Gastroesophageal sphincter (tissue), 4 donors: ENCODE data around the gene FLG2. TPM values are rescaled to one million over a fixed set of nuclear protein-coding genes. Genes with fewer than 3 reads are reported as not detected.
"Not testable (repeated sequence)": the region's sequence is repeated elsewhere in the genome, so short reads cannot be mapped to it uniquely, and the experiment has no call there.

Source experiments
- ATAC-seq: fragments of 150-250 bp; one replicate; pipeline ENCODE4 v1.9.1; 2016; ENCODE audit warnings: mild to moderate bottlenecking, moderate library complexity
- H3K27ac ChIP-seq, 4 donors: fragments of 200-600 bp; sonication (generic) in 3 of 4; 1 replicate in 3 of 4; 2 replicates in 1 of 4; pipeline ENCODE4 v1.5.1; 2016 to 2019
- H3K27me3 ChIP-seq: fragments of 200-600 bp; sonication (generic); one replicate; pipeline ENCODE4 v1.5.1; 2019
- H3K36me3 ChIP-seq, 2 donors: fragments of 200-600 bp; sonication (generic); one replicate each; pipeline ENCODE4 v1.5.1; 2019; ENCODE audit warnings: control low read depth in 1 of 2
- H3K4me1 ChIP-seq, 3 donors: fragments of 200-600 bp; sonication (generic); 1 replicate in 2 of 3; 2 replicates in 1 of 3; pipeline ENCODE4 v1.5.1; 2016 to 2019; ENCODE audit warnings: control low read depth in 2 of 3
- H3K4me3 ChIP-seq, 2 donors: fragments of 200-600 bp; sonication (generic); one replicate each; pipeline ENCODE4 v1.5.1; 2019; ENCODE audit warnings: mild to moderate bottlenecking in 1 of 2, moderate library complexity in 1 of 2
- H3K9me3 ChIP-seq, 3 donors: fragments of 200-600 bp; sonication (generic); one replicate each; pipeline ENCODE4 v1.5.1; 2017 to 2019; ENCODE audit warnings: control low read depth in 2 of 3
- CTCF ChIP-seq, 4 experiments: fragments of 200-600 bp in 2 of 4; fragments of 450-650 bp in 2 of 4; sonication (generic) in 1 of 4; IDR thresholded peaks; one replicate each; pipeline ENCODE4 v1.5.1; 2017 to 2019; ENCODE audit warnings: antibody characterized with exemption in 4 of 4, mild to moderate bottlenecking in 2 of 4, moderate library complexity in 2 of 4
- EP300 ChIP-seq: sonication (generic); formaldehyde crosslinking; IDR thresholded peaks from one replicate; pipeline ENCODE4 v1.6.1; 2017; ENCODE audit warnings: antibody characterized with exemption, mild to moderate bottlenecking
- POLR2A ChIP-seq, 2 donors: fragments of 450-650 bp; IDR thresholded peaks; one replicate each; pipeline ENCODE4 v1.6.1; 2017; ENCODE audit warnings: antibody characterized with exemption in 2 of 2, mild to moderate bottlenecking in 2 of 2, moderate library complexity in 1 of 2
- POLR2AphosphoS5 ChIP-seq: sonication (generic); formaldehyde crosslinking; IDR thresholded peaks from one replicate; pipeline ENCODE4 v1.6.1; 2017; ENCODE audit warnings: antibody characterized with exemption
- WGBS, 2 donors: methylation state at CpG; one replicate each; pipeline ENCODE4 v1.1.5; 2018; ENCODE audit warnings: low coverage in 1 of 2; 5-methylcytosine and 5-hydroxymethylcytosine counted together
- total RNA-seq, 4 donors: library from RNA; depleted of rRNA; stranded (reverse); fragments of >200 nt; gene quantifications; one replicate each; pipeline ENCODE4 v1.1.0, GENCODE V29; 2016

The FLG2 gene
- total RNA-seq, 4 donors from 2014 or later, result not detected

GRCh38 chr1:152325111-152325510, 34.7 kb downstream of the FLG2 start, which contains the start of gene FLG:
Gene FLG, minus strand, starts transcription at chr1:152325239. Its CDS starts 9,783 bp downstream, at chr1:152315456.
- H3K27me3 ChIP-seq, result no peaks in the 10 kb centered on the region
- no peak for ATAC-seq
- H3K27ac ChIP-seq, result no peak within 1 kb of the TSS
- TF ChIP-seq CTCF (IDR thresholded peaks at IDR 0.05) (no peak), EP300 (no peak), POLR2A (IDR thresholded peaks at IDR 0.05) (no peak), POLR2AphosphoS5 (no peak)
- H3K4me3 ChIP-seq, result no peak within 1 kb of the TSS
- WGBS, 2 donors, result 43 to 78% methylated on average over 1 of the region's 1 CpG
- H3K36me3 ChIP-seq, result no peaks in the 10 kb centered on the region
- H3K4me1 ChIP-seq, result no peaks in the 10 kb centered on the region
- H3K9me3 ChIP-seq, result no peaks in the 10 kb centered on the region

- H3K9me3 ChIP-seq, result peaks cover 0 to 29% (median 0%) of the 10 kb centered on the region in 3 donors
- no peak overlapping the region for H3K27ac ChIP-seq
- no peaks in the 10 kb centered on the region for H3K27me3 ChIP-seq
- WGBS, 2 donors, result 67% methylated on average over 1 of the region's 1 CpG; no CpG with 5 or more reads in 1 of the 2 donors
- no peaks in the 10 kb centered on the region for H3K4me1 ChIP-seq
- peaks cover 0 to 31% of the 10 kb centered on the region in 2 donors for H3K36me3 ChIP-seq
- no peak for ATAC-seq
- TF ChIP-seq CTCF (IDR thresholded peaks at IDR 0.05), result no peak
- H3K4me3 ChIP-seq, result no peak overlapping the region
These were observed 45.8 kb downstream of the FLG2 start for GRCh38 chr1:152313970-152314369.

- no peaks in the 10 kb centered on the region for H3K4me1 ChIP-seq
- H3K36me3 ChIP-seq, result peaks cover 0 to 34% of the 10 kb centered on the region in 2 donors
- H3K27ac ChIP-seq, result no peak overlapping the region
- no peaks in the 10 kb centered on the region for H3K27me3 ChIP-seq
- H3K9me3 ChIP-seq, result peaks cover 0 to 34% (median 0%) of the 10 kb centered on the region in 3 donors
- ATAC-seq, result no peak
- no peak overlapping the region for H3K4me3 ChIP-seq
- no peak for TF ChIP-seq POLR2A (IDR thresholded peaks at IDR 0.05)
- no peak for TF ChIP-seq CTCF (IDR thresholded peaks at IDR 0.05)
- no peak for TF ChIP-seq POLR2AphosphoS5
- TF ChIP-seq EP300, result no peak
- 60% methylated on average over 1 of the region's 21 CpGs; no CpG with 5 or more reads in 1 of the 2 donors for WGBS, 2 donors
These were observed 46.4 kb downstream of the FLG2 start for GRCh38 chr1:152313319-152313801.

- no CpG with 5 or more reads among the region's 13 CpGs for WGBS, 2 donors
- peaks cover 0 to 44% (median 0%) of the 10 kb centered on the region in 3 donors for H3K9me3 ChIP-seq
- H3K27me3 ChIP-seq, H3K4me1 ChIP-seq, ATAC-seq, H3K27ac ChIP-seq, H3K4me3 ChIP-seq: not testable (repeated sequence)
- H3K36me3 ChIP-seq, result peaks cover 0 to 44% of the 10 kb centered on the region in 2 donors
These were observed 47.6 kb downstream of the FLG2 start for GRCh38 chr1:152312169-152312568.

GRCh38 chr1:152309955-152310354, 49.9 kb downstream of the FLG2 start:
- peaks cover 0 to 46% (median 0%) of the 10 kb centered on the region in 3 donors for H3K9me3 ChIP-seq
- no peak for ATAC-seq
- H3K4me1 ChIP-seq, result no peaks in the 10 kb centered on the region
- no peak overlapping the region for H3K4me3 ChIP-seq
- TF ChIP-seq EP300 (no peak), POLR2A (IDR thresholded peaks at IDR 0.05) (no peak), POLR2AphosphoS5 (no peak), CTCF (IDR thresholded peaks at IDR 0.05) (no peak)
- H3K27ac ChIP-seq, result no peak overlapping the region
- 85% methylated on average over 7 of the region's 9 CpGs; no CpG with 5 or more reads in 1 of the 2 donors for WGBS, 2 donors
- H3K36me3 ChIP-seq, result peaks cover 0 to 46% of the 10 kb centered on the region in 2 donors
- H3K27me3 ChIP-seq, result no peaks in the 10 kb centered on the region

- H3K4me1 ChIP-seq, ATAC-seq, H3K27ac ChIP-seq, H3K27me3 ChIP-seq, H3K4me3 ChIP-seq: not testable (repeated sequence)
- WGBS, 2 donors, result 74 to 90% methylated on average over 8 to 14 of the region's 17 CpGs
- Histone ChIP-seq H3K9me3 (peaks cover 0 to 51% (median 0%) of the 10 kb centered on the region in 3 donors), H3K36me3 (peaks cover 0 to 51% of the 10 kb centered on the region in 2 donors)
These were observed 50.4 kb downstream of the FLG2 start for GRCh38 chr1:152309320-152309901.

- H3K27me3 ChIP-seq, H3K27ac ChIP-seq, H3K4me3 ChIP-seq, H3K4me1 ChIP-seq, ATAC-seq: not testable (repeated sequence)
- Histone ChIP-seq H3K36me3 (peaks cover 0 to 58% of the 10 kb centered on the region in 2 donors), H3K9me3 (peaks cover 0 to 51% (median 0%) of the 10 kb centered on the region in 3 donors)
- 33% methylated on average over 1 of the region's 7 CpGs; no CpG with 5 or more reads in 1 of the 2 donors for WGBS, 2 donors
These were observed 51.0 kb downstream of the FLG2 start for GRCh38 chr1:152308758-152309157.

GRCh38 chr1:152307970-152308369, 51.8 kb downstream of the FLG2 start:
- not testable (repeated sequence) for H3K27me3 ChIP-seq, H3K27ac ChIP-seq, H3K4me3 ChIP-seq, ATAC-seq, H3K4me1 ChIP-seq
- Histone ChIP-seq H3K36me3 (peaks cover 0 to 63% of the 10 kb centered on the region in 2 donors), H3K9me3 (peaks cover 0 to 57% (median 0%) of the 10 kb centered on the region in 3 donors)
- WGBS, 2 donors, result 86% methylated on average over 4 of the region's 8 CpGs; no CpG with 5 or more reads in 1 of the 2 donors
